Measurements from ENCODE around the gene PTN. TPM values are rescaled to one million over a fixed set of nuclear protein-coding genes. Genes with fewer than 3 reads are reported as not detected.
"Not testable (repeated sequence)": the region's sequence is repeated elsewhere in the genome, so short reads cannot be mapped to it uniquely, and the experiment has no call there.

PTN gene
- total RNA-seq, 1 donor from 2014 or later, result 3.1 TPM

GRCh38 chr7:137269240-137269639, 74.3 kb downstream of the PTN start:
- no peak overlapping the region for H3K27ac Mint-ChIP-seq

GRCh38 chr7:137268001-137268865, 75.3 kb downstream of the PTN start:
- not testable (repeated sequence) for H3K4me1 Mint-ChIP-seq (ENCODE audit: low read depth); H3K27ac Mint-ChIP-seq; H3K36me3 Mint-ChIP-seq (ENCODE audit: insufficient read depth); H3K9me3 Mint-ChIP-seq (ENCODE audit: low read depth); H3K4me3 Mint-ChIP-seq (ENCODE audit: low read depth); DNase-seq (ENCODE audit: low spot score, unreplicated experiment); H3K27me3 Mint-ChIP-seq

More at GRCh38 chr7:137269240-137269639, 74.3 kb downstream of the PTN start:
- no peak for TF ChIP-seq CTCF (IDR thresholded peaks at IDR 0.05; ENCODE audit: unreplicated experiment)
- Mint-ChIP-seq H3K36me3 (ENCODE audit: insufficient read depth) (no peaks in the 10 kb centered on the region), H3K27me3 (no peaks in the 10 kb centered on the region), H3K9me3 (ENCODE audit: low read depth) (peaks cover 3% of the 10 kb centered on the region), H3K4me1 (ENCODE audit: low read depth) (peaks cover 5% of the 10 kb centered on the region), H3K4me3 (ENCODE audit: low read depth) (no peak overlapping the region)
- DNase-seq (ENCODE audit: low spot score, unreplicated experiment), result no peak

- H3K9me3 Mint-ChIP-seq (ENCODE audit: low read depth), result peaks cover 7% of the 10 kb centered on the region
- H3K4me3 Mint-ChIP-seq (ENCODE audit: low read depth), result no peak overlapping the region
- H3K36me3 Mint-ChIP-seq (ENCODE audit: insufficient read depth), result peaks cover 2% of the 10 kb centered on the region
- H3K4me1 Mint-ChIP-seq (ENCODE audit: low read depth), result peaks cover 5% of the 10 kb centered on the region
- DNase-seq (ENCODE audit: low spot score, unreplicated experiment), result no peak
- no peak for TF ChIP-seq CTCF (IDR thresholded peaks at IDR 0.05; ENCODE audit: unreplicated experiment)
- H3K27ac Mint-ChIP-seq, result no peak overlapping the region
- no peaks in the 10 kb centered on the region for H3K27me3 Mint-ChIP-seq
These were observed 76.8 kb downstream of the PTN start for GRCh38 chr7:137266764-137267163.

- not testable (repeated sequence) for H3K27ac Mint-ChIP-seq; DNase-seq (ENCODE audit: low spot score, unreplicated experiment); H3K4me1 Mint-ChIP-seq (ENCODE audit: low read depth)
These were observed 78.1 kb downstream of the PTN start for GRCh38 chr7:137265480-137265879.

GRCh38 chr7:137262599-137262998, 80.9 kb downstream of the PTN start:
- Mint-ChIP-seq H3K4me1 (ENCODE audit: low read depth) (peaks cover 5% of the 10 kb centered on the region), H3K27ac (no peak overlapping the region), H3K27me3 (no peaks in the 10 kb centered on the region), H3K36me3 (ENCODE audit: insufficient read depth) (peaks cover 2% of the 10 kb centered on the region), H3K9me3 (ENCODE audit: low read depth) (peaks cover 5% of the 10 kb centered on the region), H3K4me3 (ENCODE audit: low read depth) (no peak overlapping the region)
- no peak for DNase-seq (ENCODE audit: low spot score, unreplicated experiment)
- TF ChIP-seq CTCF (IDR thresholded peaks at IDR 0.05; ENCODE audit: unreplicated experiment), result no peak

More at GRCh38 chr7:137265480-137265879, 78.1 kb downstream of the PTN start:
- not testable (repeated sequence) for H3K36me3 Mint-ChIP-seq (ENCODE audit: insufficient read depth); H3K4me3 Mint-ChIP-seq (ENCODE audit: low read depth); H3K9me3 Mint-ChIP-seq (ENCODE audit: low read depth); H3K27me3 Mint-ChIP-seq

GRCh38 chr7:137258552-137258951, 85.0 kb downstream of the PTN start:
- H3K9me3 Mint-ChIP-seq (ENCODE audit: low read depth), result peaks cover 3% of the 10 kb centered on the region
- H3K4me3 Mint-ChIP-seq (ENCODE audit: low read depth), result no peak overlapping the region
- H3K27me3 Mint-ChIP-seq, result no peaks in the 10 kb centered on the region
- no peak for TF ChIP-seq CTCF (IDR thresholded peaks at IDR 0.05; ENCODE audit: unreplicated experiment)
- no peaks in the 10 kb centered on the region for H3K4me1 Mint-ChIP-seq (ENCODE audit: low read depth)
- no peak for DNase-seq (ENCODE audit: low spot score, unreplicated experiment)
- peaks cover 2% of the 10 kb centered on the region for H3K36me3 Mint-ChIP-seq (ENCODE audit: insufficient read depth)
- H3K27ac Mint-ChIP-seq, result no peak overlapping the region
